Breast epithelium (tissue), 3 donors: ENCODE results near the gene KCNJ12.
"Not testable (repeated sequence)": the region's sequence is repeated elsewhere in the genome, so short reads cannot be mapped to it uniquely, and the experiment has no call there.

ENCODE experiments used
- POLR2A ChIP-seq: fragments of 450-650 bp; IDR thresholded peaks from one replicate; pipeline ENCODE4 v1.6.1; 2016; ENCODE audit warnings: antibody characterized with exemption, mild to moderate bottlenecking, moderate library complexity
- POLR2AphosphoS5 ChIP-seq, 3 donors: sonication (generic); formaldehyde crosslinking; IDR thresholded peaks; one replicate each; pipeline ENCODE4 v1.6.1; 2017; ENCODE audit warnings: antibody characterized with exemption in 3 of 3
- TF ChIP-seq, protein P1 (sequence below), 3 donors: fragments of 450-650 bp; IDR thresholded peaks; one replicate each; pipeline ENCODE4 v1.5.1; 2016 to 2017; ENCODE audit warnings: antibody characterized with exemption in 3 of 3, mild to moderate bottlenecking in 3 of 3, moderate library complexity in 3 of 3

DNA sequence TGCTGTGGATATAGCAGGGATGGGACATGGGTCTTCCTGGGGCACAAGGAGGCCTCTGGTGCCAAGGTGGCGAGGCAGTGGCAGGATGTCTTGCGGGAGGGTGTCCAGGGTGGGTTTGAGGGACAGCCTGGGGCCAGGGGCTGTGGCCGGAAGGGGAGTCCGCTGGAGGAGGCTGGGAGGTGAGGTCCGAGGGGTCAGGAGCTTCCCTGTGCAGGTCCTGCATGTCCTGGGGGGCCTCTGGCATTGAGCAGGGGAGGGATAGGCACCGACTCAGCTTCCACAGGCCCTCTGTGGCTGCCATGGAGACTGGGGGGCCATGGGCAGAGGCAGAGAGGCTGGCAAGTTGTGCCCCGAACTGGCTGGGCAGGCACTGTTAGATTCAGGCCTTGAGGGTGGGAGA, 38.5 kb downstream of the KCNJ12 start:
- not testable (repeated sequence) for TF ChIP-seq POLR2A; POLR2AphosphoS5 (IDR thresholded peaks at IDR 0.05)
- TF ChIP-seq, protein P1, sequence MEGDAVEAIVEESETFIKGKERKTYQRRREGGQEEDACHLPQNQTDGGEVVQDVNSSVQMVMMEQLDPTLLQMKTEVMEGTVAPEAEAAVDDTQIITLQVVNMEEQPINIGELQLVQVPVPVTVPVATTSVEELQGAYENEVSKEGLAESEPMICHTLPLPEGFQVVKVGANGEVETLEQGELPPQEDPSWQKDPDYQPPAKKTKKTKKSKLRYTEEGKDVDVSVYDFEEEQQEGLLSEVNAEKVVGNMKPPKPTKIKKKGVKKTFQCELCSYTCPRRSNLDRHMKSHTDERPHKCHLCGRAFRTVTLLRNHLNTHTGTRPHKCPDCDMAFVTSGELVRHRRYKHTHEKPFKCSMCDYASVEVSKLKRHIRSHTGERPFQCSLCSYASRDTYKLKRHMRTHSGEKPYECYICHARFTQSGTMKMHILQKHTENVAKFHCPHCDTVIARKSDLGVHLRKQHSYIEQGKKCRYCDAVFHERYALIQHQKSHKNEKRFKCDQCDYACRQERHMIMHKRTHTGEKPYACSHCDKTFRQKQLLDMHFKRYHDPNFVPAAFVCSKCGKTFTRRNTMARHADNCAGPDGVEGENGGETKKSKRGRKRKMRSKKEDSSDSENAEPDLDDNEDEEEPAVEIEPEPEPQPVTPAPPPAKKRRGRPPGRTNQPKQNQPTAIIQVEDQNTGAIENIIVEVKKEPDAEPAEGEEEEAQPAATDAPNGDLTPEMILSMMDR (IDR thresholded peaks at IDR 0.05): not testable (repeated sequence)
